Natural killer cell treated with Interleukin-12 subunit alpha and Interleukin-12 subunit beta and Interleukin-15 and Interleukin-18, amount 100 ng/mL, for 72 hours (primary cell): Measurements from ENCODE around the gene TRAF3. TPM values are rescaled to one million over a fixed set of nuclear protein-coding genes. Genes with fewer than 3 reads are reported as not detected.
"Not testable (repeated sequence)": the region's sequence is repeated elsewhere in the genome, so short reads cannot be mapped to it uniquely, and the experiment has no call there.

Experiments
- ATAC-seq, 2 donors: fragments of 150-1000 bp; cut with Tn5 transposase in 1 of 2; sonication (Bioruptor Pico), chemical (Tn5 transposase) in 1 of 2; 2 replicates each; pipeline ENCODE4 v1.10.0; 2021
- DNase-seq: peaks from one replicate; pipeline ENCODE4 v3.0.0; 2022; ENCODE audit warnings: low spot score
- H3K27ac Mint-ChIP-seq, 2 donors: 1 replicate in 1 of 2; 2 replicates in 1 of 2; pipeline ENCODE4 v1.8.0; 2022; ENCODE audit warnings: mixed read lengths in 2 of 2, mild to moderate bottlenecking in 1 of 2, moderate library complexity in 1 of 2
- H3K27me3 Mint-ChIP-seq, 2 donors: 1 replicate in 1 of 2; 2 replicates in 1 of 2; pipeline ENCODE4 v1.8.0; 2022; ENCODE audit warnings: mixed read lengths in 2 of 2
- H3K36me3 Mint-ChIP-seq: one replicate; pipeline ENCODE4 v1.8.0; 2022; ENCODE audit warnings: mixed read lengths
- H3K4me1 Mint-ChIP-seq, 2 donors: 1 replicate in 1 of 2; 2 replicates in 1 of 2; pipeline ENCODE4 v1.8.0; 2022; ENCODE audit warnings: low read depth in 2 of 2, mixed read lengths in 2 of 2, mild to moderate bottlenecking in 1 of 2
- H3K4me3 Mint-ChIP-seq: one replicate; pipeline ENCODE4 v1.8.0; 2022; ENCODE audit warnings: mixed read lengths
- H3K9me3 Mint-ChIP-seq: 2 replicates; pipeline ENCODE4 v1.8.0; 2022; ENCODE audit warnings: mixed read lengths
- total RNA-seq, 2 donors: library from RNA; stranded (reverse); gene quantifications; one replicate each; pipeline ENCODE4 v1.2.3, GENCODE V29; 2022

The TRAF3 gene
- total RNA-seq, 2 donors from 2014 or later, result 37.6 to 84.6 TPM

DNA sequence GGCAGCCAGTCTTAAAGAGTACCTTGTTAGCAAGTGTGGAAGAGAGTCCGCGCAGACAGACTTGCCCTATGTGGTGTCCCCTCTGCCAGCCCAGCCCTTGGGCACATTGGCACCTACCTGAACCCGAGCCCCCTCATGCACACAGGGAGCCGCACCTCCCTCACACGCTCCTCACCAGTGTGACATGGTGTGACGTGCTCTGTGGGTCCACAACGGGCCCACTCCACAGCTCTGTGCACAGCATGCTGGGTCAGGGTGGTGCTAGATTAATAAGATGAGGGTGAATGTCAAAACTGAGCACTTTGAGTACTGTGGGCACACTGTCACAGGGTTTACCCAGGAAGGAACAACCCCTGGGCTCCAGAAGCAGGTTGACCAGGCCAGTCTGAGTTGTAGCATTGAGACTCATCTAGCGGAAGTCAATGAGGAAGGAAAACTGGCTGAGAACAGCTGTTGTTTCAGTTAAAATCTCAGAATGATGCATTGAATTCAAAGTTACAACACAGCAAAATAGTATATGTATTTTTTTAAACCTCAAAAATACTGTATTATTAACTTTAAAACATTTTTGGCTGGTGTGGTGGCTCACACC, 91.8 kb downstream of the TRAF3 start:
- DNase-seq, result no peak
- ATAC-seq, result no peak
- Mint-ChIP-seq H3K36me3 (no peaks in the 10 kb centered on the region), H3K4me1 (peaks cover 10 to 15% of the 10 kb centered on the region in 2 donors), H3K4me3 (no peak overlapping the region), H3K27me3 (no peaks in the 10 kb centered on the region), H3K27ac (no peak overlapping the region), H3K9me3 (no peaks in the 10 kb centered on the region)

DNA sequence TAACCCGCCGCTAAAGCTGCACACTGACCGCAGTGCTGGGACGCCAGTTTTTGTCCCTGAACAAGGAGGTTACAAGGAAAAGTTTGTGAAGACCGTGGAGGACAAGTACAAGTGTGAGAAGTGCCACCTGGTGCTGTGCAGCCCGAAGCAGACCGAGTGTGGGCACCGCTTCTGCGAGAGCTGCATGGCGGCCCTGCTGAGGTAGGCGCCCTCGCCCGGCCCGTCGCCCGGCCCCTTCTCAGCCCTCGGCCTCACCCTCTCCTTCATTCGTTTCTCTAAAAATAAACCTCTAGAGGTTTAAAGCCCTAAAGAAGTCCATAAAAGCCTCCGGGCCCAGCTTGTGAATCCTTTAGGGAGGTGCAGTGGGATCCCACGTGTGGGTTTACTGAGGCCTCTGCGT, 93.0 kb downstream of the TRAF3 start:
- no peak for DNase-seq
- ATAC-seq, result no peak
- no peaks in the 10 kb centered on the region for H3K27me3 Mint-ChIP-seq
- peaks cover 10 to 15% of the 10 kb centered on the region in 2 donors for H3K4me1 Mint-ChIP-seq
- no peaks in the 10 kb centered on the region for H3K9me3 Mint-ChIP-seq
- H3K36me3 Mint-ChIP-seq, result peaks cover 5% of the 10 kb centered on the region
- H3K4me3 Mint-ChIP-seq, result no peak overlapping the region
- H3K27ac Mint-ChIP-seq, result no peak overlapping the region

DNA sequence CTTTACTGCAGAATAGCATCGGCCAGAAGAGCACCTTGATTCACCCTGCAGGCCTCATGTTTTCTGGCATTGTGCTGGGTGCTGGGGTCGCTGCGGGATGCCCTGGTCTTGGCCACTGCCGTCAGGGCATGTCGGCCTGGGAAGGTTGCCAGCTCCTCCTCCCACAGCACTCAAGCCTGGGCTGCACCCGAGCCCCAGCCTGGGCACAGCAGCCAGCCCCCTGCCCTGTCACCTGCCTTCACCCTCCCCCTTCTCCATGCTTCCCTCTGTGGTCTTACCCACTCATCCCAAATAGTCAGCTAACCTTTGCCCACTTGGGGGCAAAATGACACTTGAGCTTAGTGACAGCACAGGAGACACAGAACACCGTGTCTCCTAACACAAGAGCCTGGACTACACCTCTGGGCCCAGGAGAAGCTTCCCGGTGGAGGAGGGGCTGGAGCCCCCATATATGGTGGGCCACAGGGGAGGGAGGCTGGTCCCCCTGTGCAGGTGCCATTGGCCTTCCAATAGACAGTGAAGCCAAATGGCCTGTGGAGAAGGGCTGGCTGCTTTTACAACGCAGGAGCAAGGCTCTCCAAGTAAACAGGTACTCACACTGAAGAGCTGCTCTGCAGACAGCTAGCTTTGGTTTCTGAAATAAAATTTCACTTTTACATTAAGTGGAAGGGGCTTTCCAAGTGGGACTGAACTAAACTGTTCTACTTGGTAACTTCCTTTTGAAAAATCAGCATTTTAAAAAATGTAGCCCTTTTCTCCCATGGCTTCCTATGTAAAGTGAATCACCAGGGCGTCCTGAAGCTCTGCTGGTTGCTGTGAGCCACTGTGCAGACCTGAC, 94.0 kb downstream of the TRAF3 start:
- ATAC-seq (no peak), DNase-seq (no peak)
- no peaks in the 10 kb centered on the region for H3K9me3 Mint-ChIP-seq
- no peaks in the 10 kb centered on the region for H3K27me3 Mint-ChIP-seq
- no peak overlapping the region for H3K27ac Mint-ChIP-seq
- peaks cover 10 to 12% of the 10 kb centered on the region in 2 donors for H3K4me1 Mint-ChIP-seq
- H3K4me3 Mint-ChIP-seq, result no peak overlapping the region
- H3K36me3 Mint-ChIP-seq, result peaks cover 10% of the 10 kb centered on the region

DNA sequence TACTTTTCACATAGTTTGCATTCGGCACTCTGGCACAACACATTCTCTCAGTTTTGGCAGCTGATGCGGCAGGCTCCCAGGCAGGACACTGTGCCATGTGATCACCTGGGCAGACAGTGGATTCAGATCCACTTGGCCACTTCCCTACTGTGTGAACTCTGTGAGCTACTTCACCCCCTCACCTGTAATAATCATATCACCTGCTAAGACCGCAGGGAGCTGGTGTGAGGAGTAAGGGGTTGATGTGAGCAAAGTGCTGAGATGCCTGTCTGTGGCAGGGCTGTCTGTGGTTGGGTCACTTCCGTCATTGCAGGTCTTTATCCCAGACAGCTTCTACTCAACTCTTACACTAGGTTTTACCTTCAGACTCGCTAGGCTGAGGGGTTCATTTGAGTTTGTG, 94.8 kb downstream of the TRAF3 start:
- no peak overlapping the region for H3K4me3 Mint-ChIP-seq
- no peaks in the 10 kb centered on the region for H3K27me3 Mint-ChIP-seq
- peaks cover 10% of the 10 kb centered on the region for H3K36me3 Mint-ChIP-seq
- peak in 1 of 2 donors; percentile 62 for ATAC-seq
- H3K4me1 Mint-ChIP-seq, result peaks cover 10 to 12% of the 10 kb centered on the region in 2 donors
- no peak overlapping the region for H3K27ac Mint-ChIP-seq
- no peaks in the 10 kb centered on the region for H3K9me3 Mint-ChIP-seq
- DNase-seq, result no peak

GRCh38 chr14:102873131-102873530, 95.9 kb downstream of the TRAF3 start:
- H3K36me3 Mint-ChIP-seq, result peaks cover 10% of the 10 kb centered on the region
- H3K4me1 Mint-ChIP-seq, result peaks cover 8 to 10% of the 10 kb centered on the region in 2 donors
- H3K27ac Mint-ChIP-seq, result no peak overlapping the region
- no peaks in the 10 kb centered on the region for H3K9me3 Mint-ChIP-seq
- DNase-seq (no peak), ATAC-seq (no peak)
- no peaks in the 10 kb centered on the region for H3K27me3 Mint-ChIP-seq
- no peak overlapping the region for H3K4me3 Mint-ChIP-seq

DNA sequence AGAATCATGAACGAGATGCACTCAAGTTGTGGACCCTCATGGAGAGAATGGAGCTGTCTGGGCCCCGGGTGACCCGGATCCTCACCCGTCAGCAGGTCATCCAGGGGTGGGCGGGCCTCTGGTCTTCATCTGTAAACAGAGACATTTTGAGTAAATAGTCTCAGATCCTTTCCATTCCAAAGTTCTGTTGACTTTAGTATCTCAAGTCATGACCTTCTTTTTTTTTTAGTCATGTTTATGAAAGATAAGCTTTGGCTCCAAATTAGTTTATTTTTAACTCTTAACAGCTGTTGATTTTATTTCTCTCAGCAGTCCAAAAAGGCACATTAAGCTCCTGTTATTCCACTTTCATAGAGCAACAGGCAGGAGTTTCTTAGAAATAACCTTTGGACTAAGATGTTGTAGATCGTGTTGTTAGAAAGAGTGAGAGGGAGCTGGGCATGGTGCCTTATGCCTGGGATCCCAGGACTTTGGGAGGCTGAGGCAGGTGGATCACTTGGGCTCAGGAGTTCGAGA, 96.4 kb downstream of the TRAF3 start:
- Mint-ChIP-seq H3K27me3 (no peaks in the 10 kb centered on the region), H3K4me3 (no peak overlapping the region), H3K27ac (no peak overlapping the region), H3K36me3 (peaks cover 10% of the 10 kb centered on the region), H3K4me1 (peaks cover 8 to 10% of the 10 kb centered on the region in 2 donors), H3K9me3 (no peaks in the 10 kb centered on the region)
- DNase-seq, result no peak
- ATAC-seq, result no peak

GRCh38 chr14:102875652-102876051, 98.4 kb downstream of the TRAF3 start:
- DNase-seq (no peak), ATAC-seq (no peak)
- Mint-ChIP-seq H3K27ac (no peak overlapping the region), H3K9me3 (no peaks in the 10 kb centered on the region), H3K27me3 (no peaks in the 10 kb centered on the region), H3K4me1 (peaks cover 5 to 10% of the 10 kb centered on the region in 2 donors), H3K36me3 (peaks cover 10% of the 10 kb centered on the region), H3K4me3 (no peak overlapping the region)

DNA sequence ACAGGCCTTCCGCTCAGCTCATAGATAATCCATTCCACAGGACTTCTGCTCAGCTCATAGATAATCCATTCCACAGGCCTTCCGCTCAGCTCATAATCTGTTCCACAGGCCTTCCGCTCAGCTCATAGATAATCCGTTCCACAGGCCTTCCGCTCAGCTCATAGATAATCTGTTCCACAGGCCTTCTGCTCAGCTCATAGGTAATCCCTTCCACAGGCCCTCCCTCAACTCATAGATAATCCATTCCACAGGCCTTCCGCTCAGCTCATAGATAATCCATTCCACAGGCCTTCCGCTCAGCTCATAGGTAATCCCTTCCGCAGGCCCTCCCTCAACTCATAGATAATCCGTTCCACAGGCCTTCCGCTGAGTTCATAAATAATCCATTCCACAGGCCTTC, 100.3 kb downstream of the TRAF3 start:
- not testable (repeated sequence) for ATAC-seq, H3K9me3 Mint-ChIP-seq, DNase-seq, H3K27ac Mint-ChIP-seq, H3K27me3 Mint-ChIP-seq, H3K4me3 Mint-ChIP-seq, H3K4me1 Mint-ChIP-seq
- peaks cover 10% of the 10 kb centered on the region for H3K36me3 Mint-ChIP-seq

GRCh38 chr14:102878174-102878969, 101.1 kb downstream of the TRAF3 start:
- DNase-seq (no peak), ATAC-seq (peak in 1 of 2 donors; percentile 36)
- H3K4me3 Mint-ChIP-seq, result no peak overlapping the region
- H3K27ac Mint-ChIP-seq, result no peak overlapping the region
- peaks cover 7 to 10% of the 10 kb centered on the region in 2 donors for H3K4me1 Mint-ChIP-seq
- H3K36me3 Mint-ChIP-seq, result peaks cover 15% of the 10 kb centered on the region
- H3K9me3 Mint-ChIP-seq, result no peaks in the 10 kb centered on the region
- no peaks in the 10 kb centered on the region for H3K27me3 Mint-ChIP-seq

GRCh38 chr14:102878970-102879460, 101.8 kb downstream of the TRAF3 start:
- Mint-ChIP-seq H3K36me3 (peaks cover 17% of the 10 kb centered on the region), H3K4me1 (peaks cover 8 to 11% of the 10 kb centered on the region in 2 donors), H3K4me3 (no peak overlapping the region), H3K27me3 (no peaks in the 10 kb centered on the region), H3K9me3 (no peaks in the 10 kb centered on the region), H3K27ac (no peak overlapping the region)
- peak in 1 of 2 donors; percentile 45 for ATAC-seq
- DNase-seq, result no peak

DNA sequence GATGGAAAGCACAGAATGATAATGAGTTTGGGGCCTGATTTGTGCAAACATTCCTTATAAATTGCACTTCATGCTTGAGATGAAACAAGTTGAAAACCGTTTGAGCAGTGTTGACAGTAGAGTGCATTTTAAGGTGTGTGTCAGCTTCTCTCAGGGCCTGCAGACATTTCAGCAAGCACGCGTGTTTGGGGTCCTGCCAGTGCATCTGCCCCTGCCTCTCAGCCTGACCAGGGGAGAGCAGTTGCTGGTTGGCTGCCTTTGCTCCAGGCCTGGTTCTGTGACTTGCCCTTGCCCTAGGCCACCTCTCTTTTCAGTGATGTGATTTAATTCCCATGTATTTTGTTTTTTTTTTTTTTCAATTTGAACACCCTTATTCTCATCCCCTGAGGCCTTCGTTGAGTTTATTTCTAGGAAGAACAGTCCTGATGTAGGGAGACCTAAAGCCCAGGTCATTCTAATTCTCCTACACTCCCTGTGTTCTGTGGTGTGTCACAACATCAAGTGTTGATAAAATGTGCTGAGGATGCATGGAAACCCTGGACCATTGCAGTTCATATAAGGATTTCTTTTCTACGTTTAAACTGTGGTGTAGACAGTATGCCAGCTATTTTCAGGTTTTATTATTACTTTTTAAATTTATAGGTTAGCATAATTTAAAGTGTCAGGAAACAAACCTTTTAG, 105.1 kb downstream of the TRAF3 start:
- peak overlapping the region in 1 of 2 donors; percentile 49 for H3K27ac Mint-ChIP-seq
- DNase-seq, result no peak
- no peaks in the 10 kb centered on the region for H3K27me3 Mint-ChIP-seq
- H3K4me3 Mint-ChIP-seq, result no peak overlapping the region
- ATAC-seq, result no peak
- peaks cover 8 to 13% of the 10 kb centered on the region in 2 donors for H3K4me1 Mint-ChIP-seq
- H3K9me3 Mint-ChIP-seq, result no peaks in the 10 kb centered on the region
- peaks cover 6% of the 10 kb centered on the region for H3K36me3 Mint-ChIP-seq

- Mint-ChIP-seq H3K27ac (peak overlapping the region; percentile 45 to 49), H3K4me3 (no peak overlapping the region)
These were observed 105.9 kb downstream of the TRAF3 start for GRCh38 chr14:102883089-102883541.

GRCh38 chr14:102883554-102883953, 106.3 kb downstream of the TRAF3 start:
- Mint-ChIP-seq H3K27ac (peak overlapping the region; percentile 45 to 49), H3K9me3 (no peaks in the 10 kb centered on the region), H3K27me3 (no peaks in the 10 kb centered on the region), H3K4me1 (peaks cover 8 to 13% of the 10 kb centered on the region in 2 donors), H3K36me3 (peaks cover 6% of the 10 kb centered on the region), H3K4me3 (no peak overlapping the region)
- no peak for ATAC-seq
- DNase-seq, result no peak

More at GRCh38 chr14:102883089-102883541, 105.9 kb downstream of the TRAF3 start:
- DNase-seq, result no peak
- Mint-ChIP-seq H3K27me3 (no peaks in the 10 kb centered on the region), H3K9me3 (no peaks in the 10 kb centered on the region), H3K4me1 (peaks cover 8 to 13% of the 10 kb centered on the region in 2 donors), H3K36me3 (peaks cover 6% of the 10 kb centered on the region)
- ATAC-seq, result peak; percentile 72 to 86
